Lung (tissue), 12 donors: ENCODE data around the gene TTPAL. TPM values are rescaled to one million over a fixed set of nuclear protein-coding genes. Genes with fewer than 3 reads are reported as not detected.

Experiments used
- ATAC-seq: fragments of 200-7000 bp; cut with Tn5 transposase; one replicate; pipeline ENCODE4 v1.9.1; 2020; ENCODE audit warnings: moderate number of reproducible peaks; ENCODE audit not compliant: insufficient read depth, low FRiP score
- DNase-seq, 3 donors: peaks; one replicate each; pipeline ENCODE4 v3.0.0-alpha.2; 2013 to 2017
- H3K27ac ChIP-seq, 2 donors: one replicate each; pipeline ENCODE4 v1.5.1; 2013; ENCODE audit warnings: mild to moderate bottlenecking in 2 of 2, moderate library complexity in 2 of 2, control low read depth in 1 of 2, inconsistent platforms in 1 of 2, low read depth in 1 of 2, low read length in 1 of 2
- H3K27me3 ChIP-seq, 3 donors: one replicate each; pipeline ENCODE4 v1.5.1; 2013; ENCODE audit warnings: low read length in 2 of 3; ENCODE audit not compliant: control insufficient read depth in 3 of 3, insufficient read depth in 3 of 3
- H3K36me3 ChIP-seq, 4 donors: one replicate each; pipeline ENCODE4 v1.5.1; 2013; ENCODE audit warnings: low read length in 4 of 4, mild to moderate bottlenecking in 1 of 4, moderate library complexity in 1 of 4; ENCODE audit not compliant: control insufficient read depth in 4 of 4, insufficient read depth in 4 of 4
- H3K4me1 ChIP-seq, 5 donors: one replicate each; pipeline ENCODE4 v1.5.1; 2013; ENCODE audit warnings: low read length in 5 of 5, mild to moderate bottlenecking in 2 of 5, moderate library complexity in 1 of 5; ENCODE audit not compliant: control insufficient read depth in 5 of 5, insufficient read depth in 5 of 5
- H3K4me3 ChIP-seq: one replicate; pipeline ENCODE4 v1.5.1; 2013; ENCODE audit warnings: mild to moderate bottlenecking, control low read depth, moderate library complexity
- H3K9ac ChIP-seq, 2 donors: one replicate each; pipeline ENCODE4 v1.5.1; 2013; ENCODE audit warnings: low read length in 2 of 2, control low read depth in 1 of 2; ENCODE audit not compliant: insufficient read depth in 1 of 2
- H3K9me3 ChIP-seq, 4 donors: one replicate each; pipeline ENCODE4 v1.5.1; 2013; ENCODE audit warnings: low read length in 3 of 4, mild to moderate bottlenecking in 1 of 4, moderate library complexity in 1 of 4; ENCODE audit not compliant: control insufficient read depth in 4 of 4, insufficient read depth in 3 of 4
- CTCF ChIP-seq: IDR thresholded peaks from 2 replicates; pipeline ENCODE4 v1.5.1; 2012; ENCODE audit warnings: mild to moderate bottlenecking; ENCODE audit errors: control extremely low read depth, extremely low read depth
- WGBS, 2 donors: extraction: QIAGEN DNeasy Blood & Tissue Kit; methylation state at CpG; one replicate each; pipeline ENCODE4 v1.1.7; 2013; 5-methylcytosine and 5-hydroxymethylcytosine counted together
- polyA plus RNA-seq, 2 donors: library from polyadenylated mRNA; stranded (reverse); fragments of 200-250 nt; gene quantifications; one replicate each; pipeline ENCODE4 v1.2.1, GENCODE V29; 2013
- total RNA-seq, 2 donors: library from RNA; depleted of rRNA in 1 of 2; stranded (reverse); fragments of >200 nt in 1 of 2; gene quantifications; one replicate each; pipeline ENCODE4 v1.2.1, GENCODE V29; 2014 to 2021
- donor health status: control.
- donor health status: control.
- donor health status: Bipolar disorder and iron deficiency.
- donor health status: healthy.
- donor health status: DM: yes; HTN: yes; CAD: no.

Gene TTPAL
- total and polyA plus RNA-seq, 4 donors, result 3.2 to 13.8 (median 6.2) TPM

- Histone ChIP-seq H3K27me3 (no peaks in the 10 kb centered on the region), H3K9ac (no peak overlapping the region), H3K4me3 (no peak overlapping the region), H3K36me3 (no peaks in the 10 kb centered on the region), H3K9me3 (no peaks in the 10 kb centered on the region), H3K27ac (no peak overlapping the region), H3K4me1 (peaks cover 0 to 19% (median 7%) of the 10 kb centered on the region in 5 donors)
- ATAC-seq, result no peak
- 73 to 81% methylated on average over 9 of the region's 9 CpGs for WGBS, 2 donors
- no peak for TF ChIP-seq CTCF
- DNase-seq, result no peak
These were observed 26.7 kb upstream of the TTPAL start for GRCh38 chr20:44448753-44449546.

GRCh38 chr20:44449864-44450263 is 25.8 kb upstream of the TTPAL start:
- H3K9me3 ChIP-seq, result no peaks in the 10 kb centered on the region
- peaks cover 0 to 19% (median 7%) of the 10 kb centered on the region in 5 donors for H3K4me1 ChIP-seq
- peak in 1 of 3 donors; percentile 19 for DNase-seq
- TF ChIP-seq CTCF, result no peak
- WGBS, 2 donors, result 61 to 70% methylated on average over 7 of the region's 7 CpGs
- no peak for ATAC-seq
- no peak overlapping the region for H3K4me3 ChIP-seq
- no peak overlapping the region for H3K9ac ChIP-seq
- H3K27ac ChIP-seq, result no peak overlapping the region
- no peaks in the 10 kb centered on the region for H3K36me3 ChIP-seq
- no peaks in the 10 kb centered on the region for H3K27me3 ChIP-seq

GRCh38 chr20:44450281-44450889 is 25.3 kb upstream of the TTPAL start:
- Histone ChIP-seq H3K4me1 (peaks cover 0 to 19% (median 7%) of the 10 kb centered on the region in 5 donors), H3K9me3 (no peaks in the 10 kb centered on the region), H3K4me3 (no peak overlapping the region), H3K9ac (no peak overlapping the region), H3K36me3 (no peaks in the 10 kb centered on the region), H3K27ac (peak overlapping the region in 1 of 2 donors; percentile 72), H3K27me3 (no peaks in the 10 kb centered on the region)
- DNase-seq, result peak; percentile 33 to 78 (median 70)
- no peak for ATAC-seq
- WGBS, 2 donors, result 45 to 69% methylated on average over 3 of the region's 3 CpGs
- no peak for TF ChIP-seq CTCF
